ENCODE data around the gene TRPC3.

The TRPC3 gene

GRCh38 chr4:121869841-121870822 lies 81.7 kb downstream of the TRPC3 start, which contains the start of gene BBS7:
Gene BBS7, minus strand, starts transcription at chr4:121870474. Its CDS starts 161 bp downstream, at chr4:121870313.
- DNase-seq = peak; percentile 96

- no peak for DNase-seq
These were observed 88.1 kb downstream of the TRPC3 start for GRCh38 chr4:121863799-121864198.

GRCh38 chr4:121861426-121861825 lies 90.4 kb downstream of the TRPC3 start:
- DNase-seq = no peak

GRCh38 chr4:121860121-121860520 lies 91.7 kb downstream of the TRPC3 start:
- DNase-seq = no peak

- DNase-seq = no peak
These were observed 100.5 kb downstream of the TRPC3 start for GRCh38 chr4:121851354-121851753.

GRCh38 chr4:121846662-121847061 lies 105.2 kb downstream of the TRPC3 start:
- no peak for DNase-seq

GRCh38 chr4:121842862-121843261 lies 109.0 kb downstream of the TRPC3 start:
- no peak for DNase-seq

- no peak for DNase-seq
These were observed 113.7 kb downstream of the TRPC3 start for GRCh38 chr4:121838136-121838535.

- no peak for DNase-seq
These were observed 122.3 kb downstream of the TRPC3 start for GRCh38 chr4:121829511-121829910.
